T-helper 2 cell treated with Interferon-gamma antibody and Interleukin-4, amounts not matched to agents 100 ng/mL and 5 ng/mL, for 36 hours (primary cell): ENCODE measurements around the gene LEKR1. TPM values are rescaled to one million over a fixed set of nuclear protein-coding genes. Genes with fewer than 3 reads are reported as not detected.

Experiments used
- intact Hi-C: fragments of 100-400 bp; cut with micrococcal nuclease; formaldehyde crosslinking; loops from one replicate; pipeline ENCODE4 v1.15.1; 2023
- total RNA-seq: library from RNA; stranded (reverse); gene quantifications from 2 replicates; pipeline ENCODE4 v1.2.3, GENCODE V29; 2022

LEKR1 gene
- total RNA-seq, 1 donor from 2014 or later, result 0.70 TPM

DNA sequence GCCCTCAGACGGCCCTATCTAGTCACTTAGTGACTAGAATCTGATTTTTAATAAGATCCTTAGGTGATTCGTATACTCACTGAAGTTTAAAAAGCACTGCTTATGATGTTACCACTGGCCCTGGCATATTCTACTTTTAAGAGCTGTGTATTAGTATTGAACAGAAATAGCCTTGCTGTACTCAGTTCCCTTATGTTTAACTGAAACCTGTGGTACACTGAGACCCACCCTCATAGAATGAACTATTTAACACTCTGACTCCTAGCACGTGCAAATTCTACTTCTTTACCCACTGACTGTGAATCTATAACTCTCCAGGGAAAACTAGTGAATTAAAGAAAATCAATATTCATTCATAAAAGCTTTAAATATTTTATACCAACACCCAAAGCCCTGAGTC lies 224.9 kb downstream of the LEKR1 start:
- intact Hi-C loops, result no loop called here

DNA sequence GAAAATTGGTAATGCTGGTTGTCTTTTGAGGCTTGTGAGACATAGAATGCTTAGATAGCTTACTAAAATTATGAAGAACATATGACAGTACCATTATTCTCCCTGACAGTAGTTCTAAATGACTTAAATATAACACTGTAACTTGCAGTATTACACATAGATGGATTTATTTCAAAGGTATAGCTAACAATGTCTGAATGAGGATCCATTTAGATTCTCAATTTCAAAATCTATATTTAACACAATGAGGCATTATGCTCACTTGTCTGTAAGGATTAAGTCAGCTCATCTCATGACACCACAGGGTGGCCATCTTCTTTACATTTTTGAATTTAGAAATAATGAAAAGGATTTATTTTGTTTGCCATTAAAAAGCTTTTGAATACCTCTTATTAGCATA lies 225.4 kb downstream of the LEKR1 start:
- intact Hi-C loops, result no loop called here

DNA sequence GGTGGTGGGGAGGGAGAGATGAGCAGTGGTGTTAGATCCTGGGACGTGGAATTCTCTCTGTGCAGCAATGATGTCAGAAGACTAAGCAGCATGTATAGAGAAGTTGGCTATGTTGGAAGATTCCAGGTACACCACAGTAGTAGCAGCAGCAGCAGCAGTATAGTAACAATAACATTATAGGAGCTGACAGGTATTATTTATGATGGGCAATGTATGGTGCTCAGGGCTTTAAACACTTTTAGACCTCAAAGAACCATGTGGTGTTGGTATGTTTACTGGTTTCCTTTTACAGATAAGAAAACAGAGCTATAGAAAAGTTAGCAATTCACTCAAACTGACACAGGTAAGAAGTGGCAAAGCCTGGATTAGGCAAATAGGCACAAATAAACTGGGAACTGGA lies 229.9 kb downstream of the LEKR1 start:
- intact Hi-C loops, result no loop called here

DNA sequence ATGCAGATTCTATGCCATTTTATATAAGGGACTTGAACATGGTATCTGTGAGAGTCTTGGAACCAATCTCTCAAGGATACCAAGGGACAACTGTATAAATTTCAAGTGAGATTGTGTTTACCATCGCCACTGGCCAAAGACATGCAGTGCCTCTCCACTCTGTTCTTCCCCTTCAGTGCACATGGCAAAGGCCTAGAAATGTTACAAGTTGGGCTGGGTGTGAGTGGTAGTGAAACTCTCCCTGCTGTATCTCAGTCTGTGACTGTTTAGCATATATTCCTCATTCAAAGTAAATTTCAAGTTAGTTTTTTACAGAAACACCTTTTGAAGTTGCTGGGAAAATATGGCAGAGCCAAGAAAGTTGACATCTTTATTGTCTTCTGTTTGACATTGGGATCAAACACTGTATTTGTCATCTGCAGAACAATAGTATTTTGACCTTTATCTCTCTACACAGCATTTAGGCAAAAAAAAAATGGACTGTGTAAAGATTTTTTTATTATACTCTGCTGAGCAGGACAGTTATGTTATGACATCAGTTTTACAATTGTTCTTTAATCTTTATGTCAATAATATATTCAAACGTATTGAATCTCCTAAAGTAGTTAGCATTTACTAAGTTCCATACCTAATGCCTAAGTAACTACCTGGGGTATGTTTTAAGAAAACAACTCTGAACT lies 232.4 kb downstream of the LEKR1 start:
- intact Hi-C loops, result no loop called here

DNA sequence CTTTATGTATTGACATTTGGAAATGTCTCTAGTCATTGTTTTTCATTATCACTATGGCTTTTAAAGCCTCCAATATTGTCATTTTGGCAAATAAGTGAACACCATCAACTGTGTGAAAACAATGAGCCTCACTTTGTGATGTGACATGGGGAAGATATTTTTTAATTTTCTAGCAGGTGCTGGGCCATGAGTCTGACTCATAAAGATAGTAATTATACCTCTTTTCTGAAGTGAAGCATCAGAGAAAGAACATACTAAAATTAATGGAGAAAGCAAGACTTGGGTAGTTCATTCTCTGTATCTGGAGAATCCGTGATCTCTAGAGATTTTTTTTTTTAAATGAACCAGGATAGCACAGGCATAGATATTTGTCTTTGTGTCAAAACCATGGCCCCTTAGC lies 233.0 kb downstream of the LEKR1 start:
- intact Hi-C loops, result no loop called here

DNA sequence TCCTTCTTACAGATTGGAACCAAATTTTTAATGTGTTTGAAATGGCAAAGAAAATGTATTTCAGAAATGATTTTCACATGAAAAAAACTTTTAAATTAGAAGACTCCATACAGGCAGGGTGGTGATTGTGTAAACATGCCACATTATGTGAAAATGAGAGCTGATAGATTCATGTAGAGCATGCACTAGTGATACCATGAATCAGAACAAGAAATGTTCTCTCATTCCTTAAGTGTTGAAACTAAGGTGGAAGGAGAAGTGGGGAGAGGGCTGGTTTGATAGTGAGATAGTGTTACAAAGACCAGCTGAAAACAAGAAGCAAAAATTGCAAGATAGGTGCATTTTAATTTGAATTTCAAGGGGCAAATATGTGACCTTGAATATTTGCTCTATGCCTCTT lies 233.5 kb downstream of the LEKR1 start:
- intact Hi-C loops, result no loop called here

DNA sequence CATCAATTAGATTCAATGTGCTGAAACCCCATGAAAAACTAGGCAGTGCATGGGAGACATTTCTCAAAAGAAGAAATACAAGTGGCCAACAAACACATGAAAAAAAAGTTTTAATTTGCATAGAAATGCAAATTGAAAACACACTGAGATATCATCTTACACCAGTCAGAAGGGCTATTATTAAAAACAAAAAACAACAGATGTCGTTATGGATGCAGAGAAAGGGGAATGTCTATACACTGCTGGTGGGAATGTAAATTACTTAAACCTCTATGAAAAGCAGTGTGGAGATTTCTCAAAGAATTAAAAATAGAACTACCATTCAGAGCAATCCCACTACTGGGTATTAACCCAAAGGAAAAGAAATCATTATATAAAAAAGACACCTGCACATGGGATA lies 235.1 kb downstream of the LEKR1 start:
- intact Hi-C loops, result no loop called here

DNA sequence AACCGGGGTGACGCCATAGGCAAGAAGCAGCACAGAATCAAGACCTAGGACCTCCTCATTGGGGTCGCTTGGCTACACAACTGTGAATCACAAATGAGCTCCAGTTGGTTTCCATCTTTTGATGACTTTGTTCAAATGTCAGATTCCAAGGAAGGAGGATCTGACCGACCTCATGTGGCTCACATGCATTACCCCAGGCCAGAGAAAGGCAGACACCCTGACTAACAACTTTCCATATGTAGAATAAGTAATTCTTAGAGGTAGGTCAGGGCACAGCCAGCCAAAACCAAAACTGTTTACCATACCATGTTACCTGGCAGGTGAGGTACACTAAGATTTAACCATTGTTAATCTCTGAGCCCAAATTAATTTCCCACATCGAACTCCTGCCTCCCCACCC lies 237.3 kb downstream of the LEKR1 start:
- intact Hi-C loops, result no loop called here

DNA sequence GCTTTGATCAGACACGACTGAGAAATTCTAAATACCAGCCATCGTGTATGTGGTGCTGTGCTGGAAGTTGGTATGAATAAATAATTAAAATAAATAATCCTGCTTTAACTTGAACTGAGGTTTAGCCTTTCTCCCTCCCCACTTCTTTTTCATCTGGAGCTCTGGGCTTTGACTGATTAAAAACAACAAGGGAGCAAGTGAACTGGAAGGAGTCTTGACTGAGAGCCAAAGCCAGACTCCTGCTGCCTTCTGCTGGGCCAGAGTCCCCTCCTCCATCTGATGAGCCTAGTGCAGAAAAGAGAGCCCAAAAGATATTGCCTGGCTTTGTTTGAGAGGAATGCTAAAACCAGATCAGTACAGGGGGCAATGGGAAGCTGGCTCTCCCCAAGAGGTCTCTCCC lies 237.8 kb downstream of the LEKR1 start:
- intact Hi-C loops, result no loop called here

DNA sequence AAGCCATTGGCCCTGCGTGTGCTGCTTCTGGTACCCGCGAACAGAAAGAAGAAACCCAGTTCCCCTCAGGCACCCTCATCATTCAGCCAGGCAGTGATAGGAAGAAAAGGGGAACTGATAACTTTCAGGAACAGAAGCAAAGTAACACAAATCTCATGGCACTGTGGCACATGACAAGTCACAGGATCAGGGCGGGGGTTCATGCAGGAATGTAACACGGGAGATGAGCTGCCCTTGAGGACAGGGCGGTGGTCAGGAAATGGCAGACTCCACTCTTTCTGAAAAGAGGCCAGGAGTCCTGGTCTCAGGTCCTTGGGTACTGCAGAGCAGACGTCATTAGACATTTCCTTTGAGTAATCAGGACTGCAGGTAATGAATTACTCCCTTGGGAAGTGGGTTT lies 238.2 kb downstream of the LEKR1 start:
- intact Hi-C loops, result no loop called here

DNA sequence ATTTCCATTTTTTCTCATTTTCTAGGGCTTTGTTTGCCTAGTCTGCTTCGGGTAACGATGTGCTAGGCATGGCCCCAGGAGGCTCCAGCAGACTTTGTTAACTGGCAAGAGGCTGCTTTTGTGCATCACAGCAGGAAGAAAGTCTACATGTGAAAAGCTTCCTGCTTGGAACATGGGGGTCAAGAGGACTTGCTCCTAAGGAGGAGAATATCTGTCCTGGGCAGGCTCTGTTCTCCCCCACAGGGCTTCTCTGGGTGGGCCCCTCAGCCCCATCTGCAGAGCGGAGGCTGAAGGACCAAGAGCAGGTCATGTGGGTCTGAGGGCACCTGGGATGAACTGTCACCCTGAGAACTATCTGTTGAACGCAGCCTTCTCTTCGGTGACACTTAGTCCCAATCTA lies 239.0 kb downstream of the LEKR1 start:
- intact Hi-C loops, result no loop called here

DNA sequence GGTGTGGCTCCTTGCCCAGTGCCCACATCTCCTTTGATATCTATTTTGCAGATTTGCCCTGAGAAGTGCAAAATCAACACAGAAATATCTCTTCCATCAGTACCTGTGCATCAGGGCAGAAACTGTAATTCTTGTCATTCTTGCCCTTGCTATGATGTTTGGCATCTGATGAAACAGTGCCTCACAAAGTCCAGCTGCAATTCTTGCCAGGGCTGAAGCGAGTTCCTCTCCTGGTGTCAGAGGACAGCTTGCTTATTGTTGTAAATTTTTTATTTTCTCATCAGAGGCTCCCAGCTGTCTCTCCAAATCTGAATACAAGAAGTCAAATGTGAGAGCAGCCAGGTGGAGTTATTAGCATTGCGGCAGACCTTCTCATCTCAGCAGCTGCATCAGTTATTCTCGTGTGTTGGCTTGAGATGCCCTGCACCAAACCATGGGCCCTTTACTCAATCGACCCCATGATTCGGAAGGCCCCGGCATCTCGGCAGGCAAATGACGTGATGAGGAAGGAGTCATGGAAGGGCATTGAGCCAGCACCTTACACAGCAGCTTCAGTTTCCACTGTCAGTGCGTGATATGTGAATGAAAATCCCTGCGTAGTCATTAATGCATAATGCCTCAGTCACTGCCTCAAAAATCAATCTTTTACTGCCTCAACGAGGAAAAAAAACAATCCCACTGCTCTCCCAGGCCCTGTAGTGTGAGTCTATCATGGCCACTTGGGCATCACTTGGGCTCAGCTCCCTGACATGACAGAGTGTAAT lies 240.4 kb downstream of the LEKR1 start:
- intact Hi-C loops, result no loop called here

DNA sequence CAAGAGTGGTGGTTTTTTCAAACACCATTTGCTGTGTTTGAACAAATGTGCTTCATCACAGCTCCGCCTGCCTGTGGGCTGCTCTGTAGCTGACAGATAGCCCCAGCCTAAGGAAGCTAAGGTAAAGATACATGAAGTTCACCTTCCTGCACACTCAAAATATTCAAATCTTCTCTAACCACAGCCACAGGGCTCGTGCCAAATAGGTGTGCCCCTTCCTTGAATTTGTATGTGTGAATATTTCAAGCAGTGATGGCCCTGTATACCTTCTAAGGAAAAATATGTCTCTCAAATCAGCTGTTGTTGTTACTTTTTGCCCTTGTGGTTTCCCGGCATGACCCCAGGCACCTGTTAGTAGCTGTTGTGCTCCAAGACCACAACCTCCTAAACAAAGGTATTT lies 241.0 kb downstream of the LEKR1 start:
- intact Hi-C loops, result no loop called here

DNA sequence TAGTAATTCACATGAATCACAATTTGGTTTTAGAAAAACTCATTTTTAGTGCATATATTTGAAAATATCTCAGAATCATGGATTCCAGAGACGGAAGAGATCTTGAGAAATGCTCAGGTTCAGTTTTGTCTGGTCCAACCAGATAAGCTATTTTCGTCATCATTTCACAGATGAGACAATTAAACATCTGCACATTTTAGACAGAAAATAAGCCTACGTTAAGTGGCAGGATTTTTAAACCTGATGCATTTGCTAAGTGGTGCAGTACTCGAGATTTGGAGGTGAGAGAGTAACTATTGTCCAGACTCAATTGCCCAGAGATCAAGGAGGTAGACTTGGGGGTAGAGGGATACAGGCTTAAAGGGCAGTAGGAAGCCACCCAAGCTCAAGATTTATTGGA lies 243.3 kb downstream of the LEKR1 start:
- intact Hi-C loops, result no loop called here

DNA sequence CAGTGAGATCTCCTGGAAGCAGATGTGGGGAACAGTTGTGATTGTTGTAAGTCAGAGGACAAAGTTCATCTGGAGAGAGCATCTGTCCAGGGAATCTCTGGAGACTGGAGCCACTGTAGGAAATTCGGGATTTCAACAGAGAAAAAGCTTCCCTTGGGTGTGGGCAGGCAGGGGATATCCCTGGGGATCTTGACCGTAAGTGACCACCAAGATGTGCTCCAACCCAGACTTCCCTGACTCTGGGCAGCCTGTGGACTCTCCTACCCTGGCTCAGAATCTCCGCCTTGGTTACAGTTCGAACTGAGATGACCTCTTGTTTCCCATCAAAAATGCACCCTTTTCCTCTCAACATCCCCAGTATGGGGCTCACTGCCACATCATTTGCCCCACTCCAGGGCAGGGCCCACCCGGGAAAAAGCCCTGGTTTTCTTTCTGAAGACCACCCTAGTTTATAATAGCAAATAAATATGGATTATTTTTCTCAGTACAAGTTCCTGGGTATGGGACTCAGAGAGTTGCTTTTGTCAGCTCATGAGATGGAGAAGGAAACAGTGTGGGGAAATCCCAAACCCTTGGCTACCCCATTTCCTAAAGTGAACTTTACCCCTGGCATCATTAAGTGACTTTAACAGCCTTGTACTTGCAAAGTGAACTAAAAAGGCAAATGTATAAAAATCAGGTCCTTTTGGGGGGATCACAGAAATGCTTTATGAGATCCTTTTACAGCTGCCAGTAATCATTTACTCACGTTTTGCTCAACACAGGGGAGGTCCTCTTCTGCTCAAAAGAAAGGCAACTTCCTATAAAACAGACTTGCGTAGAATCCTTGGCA lies 243.9 kb downstream of the LEKR1 start:
- intact Hi-C loops, result no loop called here

DNA sequence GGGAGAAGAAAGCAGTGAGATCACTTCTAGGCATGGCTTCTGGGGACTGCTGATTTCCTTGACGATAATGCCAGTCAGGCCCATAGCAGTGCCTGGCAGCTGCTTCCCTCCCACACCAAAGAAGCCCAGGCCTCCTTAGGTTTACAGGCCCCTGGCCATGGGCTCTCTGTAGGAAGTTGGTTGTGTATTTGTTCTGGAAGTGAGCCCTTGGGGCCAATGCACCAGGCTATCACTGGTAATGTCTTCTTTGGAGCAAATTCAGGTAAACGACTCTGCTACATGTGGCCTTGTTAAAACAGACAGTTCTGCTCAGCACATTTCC lies 244.5 kb downstream of the LEKR1 start:
- intact Hi-C loops, result no loop called here

DNA sequence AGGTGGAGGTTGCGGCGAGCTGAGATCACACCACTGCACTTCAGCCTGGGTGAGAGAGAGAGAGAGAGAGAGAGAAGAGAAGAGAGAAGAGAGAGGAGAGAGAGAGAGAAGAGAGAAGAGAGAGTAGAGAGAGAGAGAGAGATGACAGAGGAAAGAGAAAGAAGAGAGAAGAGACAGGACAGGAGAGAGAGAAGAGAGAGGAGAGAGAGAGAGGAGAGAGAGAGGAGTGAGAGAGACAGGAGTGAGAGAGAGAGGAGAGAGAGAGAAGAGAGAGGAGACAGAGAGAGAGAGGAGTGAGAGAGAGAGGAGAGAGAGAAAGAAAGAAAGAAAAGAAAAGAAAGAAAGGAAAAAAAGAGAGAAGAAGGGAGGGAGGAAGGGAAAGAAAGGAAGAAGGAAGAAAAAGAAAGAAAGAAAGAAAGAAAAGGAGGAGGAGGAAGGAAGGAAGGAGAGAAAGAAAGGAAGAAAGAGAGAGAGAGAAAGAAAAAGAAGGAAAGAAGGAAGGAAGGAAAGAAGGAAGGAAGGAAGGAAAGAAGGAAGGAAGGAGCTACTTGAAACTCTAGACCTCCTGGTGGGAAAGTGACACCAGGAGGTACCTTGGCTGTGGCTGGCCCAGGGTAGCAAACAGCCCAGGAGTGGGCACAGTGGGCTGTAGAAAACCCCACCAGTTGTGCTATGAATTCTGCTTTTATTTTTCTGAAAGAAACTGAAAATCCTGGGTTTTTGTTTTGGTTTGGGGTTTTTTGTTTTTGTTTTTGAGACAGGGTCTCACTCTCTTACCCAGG lies 245.8 kb downstream of the LEKR1 start:
- intact Hi-C loops, result no loop called here

DNA sequence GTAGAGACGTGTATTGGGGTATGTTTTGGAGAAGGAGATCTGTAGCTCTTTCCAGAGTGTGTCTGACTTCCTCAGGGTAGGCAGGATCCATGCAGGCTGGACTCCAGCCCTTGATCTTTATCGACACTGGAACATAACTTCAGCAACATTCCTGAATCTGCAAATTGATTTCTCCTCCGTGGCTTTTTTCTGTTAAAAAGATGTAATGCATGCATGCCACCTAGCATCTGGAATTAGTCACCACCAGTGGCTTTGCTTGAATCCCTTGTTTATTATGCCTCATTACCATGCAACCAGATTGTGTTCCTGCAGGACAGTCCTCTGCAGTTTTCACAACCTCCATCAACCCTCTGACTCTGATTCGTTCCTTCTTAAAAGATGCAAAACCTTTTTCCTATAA lies 247.7 kb downstream of the LEKR1 start:
- intact Hi-C loops, result no loop called here

DNA sequence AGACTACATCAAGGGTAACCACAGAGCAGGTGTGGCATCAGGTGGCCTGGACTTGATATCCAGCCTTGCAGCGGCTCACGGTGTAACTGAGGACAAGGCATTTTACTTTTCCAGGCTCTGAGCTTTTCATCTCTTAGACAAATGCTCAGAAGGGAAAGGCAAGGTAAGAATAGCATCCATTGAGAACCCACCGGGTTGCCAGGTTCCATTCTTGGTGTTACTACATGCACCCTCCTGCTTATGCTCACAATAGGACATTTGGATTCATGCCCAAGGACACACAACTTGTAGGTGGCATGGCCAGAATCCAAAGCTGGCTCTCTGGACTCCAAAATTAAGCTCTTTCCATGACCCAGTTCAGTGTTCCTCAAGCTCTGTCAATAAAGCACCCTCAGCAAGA lies 248.3 kb downstream of the LEKR1 start:
- intact Hi-C loops, result no loop called here

DNA sequence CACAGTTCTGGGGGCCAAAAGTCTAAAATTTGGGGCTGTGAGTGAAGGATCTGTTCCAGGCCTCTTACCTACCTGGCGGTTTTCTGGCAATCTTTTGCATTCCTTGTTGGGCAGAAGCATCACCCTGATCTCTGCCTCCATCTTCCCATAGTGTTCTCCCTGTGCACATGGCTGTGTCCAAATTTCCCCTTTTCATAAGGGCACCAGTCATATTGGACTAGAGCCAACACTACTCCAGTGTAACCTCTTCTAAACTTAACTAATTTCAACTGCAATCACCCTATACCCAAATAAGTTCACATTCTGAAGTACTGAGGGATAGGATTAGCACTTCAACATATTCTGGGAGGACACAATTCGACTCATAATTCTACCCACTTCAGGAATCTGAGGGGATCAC lies 248.8 kb downstream of the LEKR1 start:
- intact Hi-C loops, result no loop called here

DNA sequence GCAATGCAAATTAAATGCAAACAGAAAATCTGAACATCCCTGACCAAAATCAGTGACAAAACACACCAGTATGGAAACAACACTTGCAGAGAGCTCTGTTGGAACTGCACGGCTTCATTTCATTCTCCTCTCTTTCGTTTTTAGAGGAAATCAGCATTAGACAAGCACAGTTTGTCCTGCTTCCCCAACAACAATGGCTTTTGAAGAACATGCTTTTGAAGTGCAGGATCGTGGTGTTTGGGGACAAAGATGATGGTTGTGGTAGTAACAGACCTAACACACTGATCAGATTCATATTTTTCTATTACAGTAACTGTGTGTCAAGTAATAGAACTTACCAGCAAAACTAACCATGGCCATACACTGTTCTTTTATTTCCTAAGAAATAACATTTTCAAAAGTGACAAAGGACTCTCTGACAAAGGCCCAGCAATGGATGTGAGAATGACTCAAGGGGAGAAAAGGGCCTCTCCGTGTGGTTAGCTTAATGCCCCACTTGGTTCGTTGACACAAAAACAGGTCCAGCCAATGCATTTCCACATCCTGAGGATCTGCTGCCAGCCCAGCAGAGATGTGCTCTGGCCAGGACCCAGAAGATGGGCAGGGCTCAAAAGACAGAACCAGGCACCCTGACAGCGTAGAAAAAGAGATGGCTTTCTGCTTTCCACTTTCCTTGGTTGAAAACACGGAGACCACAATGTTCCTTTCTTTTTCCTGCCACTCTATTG lies 249.7 kb downstream of the LEKR1 start:
- intact Hi-C loops, result no loop called here
